Measurements from ENCODE around the gene CORO7.

GRCh38 chr16:4410335-4411075 is 5.9 kb downstream of the CORO7 start:
- TF ChIP-seq CTCF (IDR thresholded peaks at IDR 0.05) = no peak
- no peak for TF ChIP-seq POLR2A (IDR thresholded peaks at IDR 0.05)
